GM12878 (cell line): ENCODE measurements around the gene TRPM3. TPM values are rescaled to one million over a fixed set of nuclear protein-coding genes. Genes with fewer than 3 reads are reported as not detected.
A peak's percentile ranks its signal among the peaks of the same experiment; 100 is the strongest.

Source experiments
- ATAC-seq: fragments of 200-7000 bp; cut with Tn5 transposase; 3 replicates; pipeline ENCODE4 v1.9.1; 2020; ENCODE audit warnings: mild to moderate bottlenecking, moderate library complexity
- BruUV-seq: library from RNA; stranded (reverse); fragments of 400-500 nt; replicated peaks from 2 replicates; lab custom pipeline; 2021; lab: Mats Ljungman, UMichigan
- CTCF ChIA-PET: fragments of 300-600 bp; sonication (Branson Sonifier 250); formaldehyde crosslinking; extraction: SDS; loops from one replicate; lab custom pipeline; 2021; ENCODE audit warnings: inconsistent platforms; lab: Yijun Ruan, JAX
- POLR2A ChIA-PET: fragments of 350-600 bp; formaldehyde crosslinking; extraction: SDS; loops from one replicate; lab custom pipeline; 2021; ENCODE audit warnings: inconsistent platforms; lab: Charles Lee
- RAD21 ChIA-PET: fragments of 300-600 bp; sonication (Branson Sonifier 250); formaldehyde crosslinking; loops from one replicate; lab custom pipeline; 2023; ENCODE audit warnings: antibody characterized with exemption; ENCODE audit not compliant: unreplicated experiment; lab: Charles Lee
- SMC1A ChIA-PET: fragments of 300-600 bp; sonication (Branson Sonifier 250); formaldehyde crosslinking; loops from one replicate; lab custom pipeline; 2023; ENCODE audit not compliant: unreplicated experiment, uncharacterized antibody; lab: Charles Lee
- DNase-seq: peaks from one replicate; pipeline ENCODE4 v3.0.0-alpha.2; 2011; ENCODE audit warnings: low read depth, low spot score
- FAIRE-seq: peaks from 3 replicates; lab custom pipeline; 2011; peaks lifted over from hg19 to GRCh38; lab: Jason Lieb, UNC
- H2AFZ ChIP-seq: 2 replicates; pipeline ENCODE4 v1.6.0; 2011; ENCODE audit warnings: low read depth, low read length, control low read depth; ENCODE audit not compliant: control insufficient read depth
- H3K27ac ChIP-seq: 2 replicates; pipeline ENCODE4 v1.5.1; 2011; ENCODE audit warnings: control low read depth; ENCODE audit not compliant: control insufficient read depth, insufficient read depth
- H3K27me3 ChIP-seq, 2 experiments: replicated peaks in 1 of 2; 2 replicates each; pipeline versions ENCODE4 v1.6.0 to v1.6.1; 2011; ENCODE audit warnings: low read length in 1 of 2; ENCODE audit not compliant: control insufficient read depth in 2 of 2, insufficient read depth in 2 of 2
- H3K36me3 ChIP-seq, 2 experiments: 2 replicates each; pipeline ENCODE4 v1.5.1; 2011; ENCODE audit warnings: low read length in 1 of 2; ENCODE audit not compliant: control insufficient read depth in 2 of 2, insufficient read depth in 2 of 2
- H3K4me1 ChIP-seq: 2 replicates; pipeline ENCODE4 v1.6.1; 2011; ENCODE audit warnings: mild to moderate bottlenecking, low read length, moderate library complexity, mixed read lengths; ENCODE audit not compliant: control insufficient read depth, insufficient read depth
- H3K4me2 ChIP-seq: 2 replicates; pipeline ENCODE4 v1.6.0; 2011; ENCODE audit warnings: control low read depth; ENCODE audit not compliant: control insufficient read depth, insufficient read depth
- H3K4me3 ChIP-seq: fragments of 200-600 bp; sonication (generic); 2 replicates; pipeline ENCODE4 v1.5.1; 2016
- H3K79me2 ChIP-seq: 2 replicates; pipeline ENCODE4 v1.6.0; 2011; ENCODE audit warnings: low read length; ENCODE audit not compliant: control insufficient read depth, insufficient read depth
- H3K9ac ChIP-seq: 2 replicates; pipeline ENCODE4 v1.8.0; 2011; ENCODE audit warnings: low read length, control low read depth, mixed read lengths; ENCODE audit not compliant: control insufficient read depth, insufficient read depth
- H3K9me3 ChIP-seq: replicated peaks from 3 replicates; pipeline ENCODE4 v1.5.1; 2011; ENCODE audit warnings: mild to moderate bottlenecking, low read length; ENCODE audit not compliant: control insufficient read depth, insufficient read depth
- H4K20me1 ChIP-seq: 2 replicates; pipeline ENCODE4 v1.6.0; 2011; ENCODE audit not compliant: control insufficient read depth, insufficient read depth
- BACH1 ChIP-seq: fragments of 450-650 bp; IDR thresholded peaks from 2 replicates; pipeline ENCODE4 v1.6.1; 2017; ENCODE audit warnings: mild to moderate bottlenecking, borderline replicate concordance
- CTCF ChIP-seq, 3 experiments: IDR thresholded peaks in 2 of 3; conservative IDR thresholded peaks in 1 of 3; 2 replicates each; pipeline ENCODE4 v1.5.1; 2011; ENCODE audit warnings: low read depth in 3 of 3, low read length in 3 of 3, mild to moderate bottlenecking in 3 of 3, control low read depth in 2 of 3, moderate library complexity in 2 of 3, inconsistent platforms in 1 of 3, mixed read lengths in 1 of 3; ENCODE audit not compliant: control insufficient read depth in 2 of 3, insufficient read depth in 1 of 3; ENCODE audit errors: extremely low read depth in 1 of 3
- FOXM1 ChIP-seq: IDR thresholded peaks from 2 replicates; pipeline ENCODE4 v1.6.1; 2012; ENCODE audit warnings: low read depth, mild to moderate bottlenecking, inconsistent platforms, low read length, moderate library complexity
- GATAD2B ChIP-seq: fragments of 450-650 bp; conservative IDR thresholded peaks from 2 replicates; pipeline ENCODE4 v1.6.1; 2017; ENCODE audit warnings: low read depth, mild to moderate bottlenecking, moderate library complexity
- HDAC2 ChIP-seq: fragments of 200-600 bp; sonication (generic); IDR thresholded peaks from 2 replicates; pipeline ENCODE4 v1.6.1; 2017
- LARP7 ChIP-seq: fragments of 450-650 bp; IDR thresholded peaks from 2 replicates; pipeline ENCODE4 v1.6.1; 2017; ENCODE audit warnings: mild to moderate bottlenecking
- MLLT1 ChIP-seq: fragments of 450-650 bp; IDR thresholded peaks from 2 replicates; pipeline ENCODE4 v1.6.1; 2016; ENCODE audit warnings: mild to moderate bottlenecking
- NKRF ChIP-seq: fragments of 450-650 bp; conservative IDR thresholded peaks from 2 replicates; pipeline ENCODE4 v1.6.1; 2017; ENCODE audit warnings: mild to moderate bottlenecking, moderate library complexity
- POLR2AphosphoS5 ChIP-seq: IDR thresholded peaks from 2 replicates; pipeline ENCODE4 v1.6.1; 2011; ENCODE audit warnings: mild to moderate bottlenecking, low read length, inconsistent platforms
- RUNX3 ChIP-seq: IDR thresholded peaks from 2 replicates; pipeline ENCODE4 v1.6.1; 2012; ENCODE audit warnings: low read length, inconsistent platforms
- SREBF1 ChIP-seq: IDR thresholded peaks from 2 replicates; pipeline ENCODE4 v1.6.1; 2012; ENCODE audit warnings: mild to moderate bottlenecking, low read length
- USF1 ChIP-seq: IDR thresholded peaks from 2 replicates; pipeline ENCODE4 v1.6.1; 2011; ENCODE audit warnings: borderline replicate concordance, low read depth, mild to moderate bottlenecking, moderate library complexity, mixed read lengths, low read length; ENCODE audit not compliant: insufficient read depth; ENCODE audit errors: extremely low read length
- ZNF217 ChIP-seq: fragments of 450-650 bp; IDR thresholded peaks from 2 replicates; pipeline ENCODE4 v1.6.1; 2017; ENCODE audit warnings: antibody characterized with exemption, mild to moderate bottlenecking
- ZSCAN29 ChIP-seq: fragments of 450-650 bp; IDR thresholded peaks from 2 replicates; pipeline ENCODE4 v1.6.1; 2017; ENCODE audit warnings: mild to moderate bottlenecking, moderate library complexity
- WGBS: methylation state at CpG from one replicate; pipeline ENCODE4 v1.1.6; 2016; ENCODE audit warnings: low lambda C conversion rate; ENCODE audit not compliant: insufficient replicate concordance, insufficient coverage; ENCODE audit errors: missing lambda C conversion rate; 5-methylcytosine and 5-hydroxymethylcytosine counted together
- in situ Hi-C: fragments of 300-500 bp; cut with MboI; formaldehyde crosslinking; loops from 9 replicates; pipeline ENCODE4 v1.14.3; 2018; ENCODE audit warnings: mixed read lengths
- intact Hi-C: fragments of 100-400 bp; cut with micrococcal nuclease; formaldehyde crosslinking; loops from one replicate; pipeline ENCODE4 v1.14.2; 2022; ENCODE audit not compliant: unreplicated experiment
- polyA plus RNA-seq, 11 experiments: library from polyadenylated mRNA; depleted of rRNA in 4 of 11; unstranded in 6 of 11; stranded (reverse) in 5 of 11; fragments of >200 nt; fragmentation: Nextera tagmentation in 4 of 11; fragmentation: Illumina TruSeq in 1 of 11; extraction: Ambion mirVana in 4 of 11; extraction: Trizol in 1 of 11; gene quantifications; 1 replicate in 1 of 11; 2 replicates in 10 of 11; pipeline versions ENCODE4 v1.2.1 to v1.2.3, GENCODE V29; 2011 to 2016; ENCODE audit warnings: inconsistent platforms in 2 of 11, missing spikeins in 2 of 11, low read depth in 1 of 11
- total RNA-seq, 4 experiments: library from RNA; depleted of rRNA in 3 of 4; stranded (reverse); fragments of >200 nt in 3 of 4; fragmentation: Illumina TruSeq in 1 of 4; extraction: Trizol in 1 of 4; gene quantifications; 2 replicates each; pipeline versions ENCODE4 v1.2.1 to v1.2.3, GENCODE V29; 2013 to 2021

The TRPM3 gene
- total and polyA plus RNA-seq, 10 of the 15 experiments (the other 5 are each of a cell fraction or from before 2014, with no cell fraction given) = not detected

GRCh38 chr9:70563431-70564204, 557.8 kb downstream of the TRPM3 start:
- RAD21 ChIA-PET = interaction anchor here (2.2 to 3.7 kb wide), 2 partner anchors 39 to 43 kb away, joined by 11 to 19 read pairs; no protein-coding TSS in a partner anchor
- DNase-seq (peak; percentile 83), ATAC-seq (peak; percentile 94), FAIRE-seq (peak; percentile 99)
- POLR2A ChIA-PET = interaction anchor here (3.2 kb wide), 1 partner anchor 44 kb away, joined by 10 read pairs; no protein-coding TSS in a partner anchor
- peak overlapping the region; percentile 83 for H3K4me2 ChIP-seq
- intact Hi-C loops (loop anchor here (5.0 kb wide), 1 partner anchor 151 kb away; the partner anchor contains the start of gene KLF9), in situ Hi-C loops (no loop called here)
- H3K4me1 ChIP-seq = peaks cover 15% of the 10 kb centered on the region
- H4K20me1 ChIP-seq = no peaks in the 10 kb centered on the region
- CTCF ChIA-PET = interaction anchor here (1.6 to 2.7 kb wide), 3 partner anchors 10 to 44 kb away, joined by 6 to 13 read pairs (median 7); no protein-coding TSS in a partner anchor
- BruUV-seq = no TSS peak
- H3K36me3 ChIP-seq = no peaks in the 10 kb centered on the region
- peak overlapping the region; percentile 67 for H3K27ac ChIP-seq
- H3K9me3 ChIP-seq = no peaks in the 10 kb centered on the region; the same call in 2 of the 3 replicates
- WGBS = 1% methylated on average over 5 of the region's 5 CpGs
- H2AFZ ChIP-seq = peak overlapping the region; percentile 52; the same call in 1 of the 2 replicates
- H3K9ac ChIP-seq = peak overlapping the region; percentile 30; the same call in 1 of the 2 replicates
- no peaks in the 10 kb centered on the region for H3K27me3 ChIP-seq
- SMC1A ChIA-PET = interaction anchor here (1.0 to 6.2 kb wide), 7 partner anchors 10 to 291 kb away, joined by 3 to 41 read pairs (median 5); no protein-coding TSS in a partner anchor
- no peak overlapping the region for H3K4me3 ChIP-seq
- no peaks in the 10 kb centered on the region for H3K79me2 ChIP-seq
- TF ChIP-seq RUNX3 = peak; percentile 100
- no peak for TF ChIP-seq ZSCAN29
- TF ChIP-seq MLLT1 = peak; percentile 90
- TF ChIP-seq USF1 = no peak
- TF ChIP-seq NKRF = no peak
- peak; percentile 89 for TF ChIP-seq FOXM1
- no peak for TF ChIP-seq HDAC2
- no peak for TF ChIP-seq LARP7
- TF ChIP-seq ZNF217 = peak; percentile 89; the same call in 1 of the 2 replicates
- TF ChIP-seq GATAD2B = peak; percentile 90
- TF ChIP-seq POLR2AphosphoS5 = no peak
- no peak for TF ChIP-seq SREBF1
- TF ChIP-seq BACH1 = peak; percentile 81; the same call in 1 of the 2 replicates
- no peak for TF ChIP-seq CTCF (IDR thresholded peaks at IDR 0.05 in 2 of 3, conservative IDR thresholded peaks at IDR 0.05 in 1 of 3; ENCODE audit: control insufficient read depth in 2 of 3, extremely low read depth in 1 of 3, insufficient read depth in 1 of 3, low read depth in 3 of 3, low read length in 3 of 3)
